ENCODE results near the gene LIPA. TPM values are rescaled to one million over a fixed set of nuclear protein-coding genes. Genes with fewer than 3 reads are reported as not detected.
"Not testable (repeated sequence)": the region's sequence is repeated elsewhere in the genome, so short reads cannot be mapped to it uniquely, and the experiment has no call there.

LIPA gene
- total and polyA plus RNA-seq, 7 donors = 7.6 to 14.2 (median 10.3) TPM

- Histone ChIP-seq H3K27me3 (ENCODE audit: insufficient read depth in 3 of 3, low read length in 2 of 3) (no peaks in the 10 kb centered on the region), H3K27ac (peak overlapping the region; percentile 80), H3K4me3 (no peak overlapping the region), H3K36me3 (ENCODE audit: insufficient read depth in 1 of 2, low read depth in 1 of 2) (no peaks in the 10 kb centered on the region), H3K9me3 (no peaks in the 10 kb centered on the region), H3K4me1 (peaks cover 32% of the 10 kb centered on the region)
- DNase-seq (no peak), ATAC-seq (no peak)
- no peak for TF ChIP-seq CTCF (IDR thresholded peaks at IDR 0.05)
- 95 to 98% (median 96%) methylated on average over 4 of the region's 4 CpGs for WGBS, 3 donors
- intact Hi-C loops (cut with DNase I) = loop anchor here in 1 of 2 donors (5.0 to 10.0 kb wide), 2 partner anchors 80 to 347 kb away; partner anchors contain the start of genes IFIT1B and PANK1
Observed at GRCh38 chr10:89297356-89297755, 45.8 kb upstream of the LIPA start.

GRCh38 chr10:89296220-89296648 is 44.7 kb upstream of the LIPA start:
- Histone ChIP-seq H3K4me1 (peaks cover 29% of the 10 kb centered on the region), H3K27ac (peak overlapping the region; percentile 80), H3K27me3 (ENCODE audit: insufficient read depth in 3 of 3, low read length in 2 of 3) (no peaks in the 10 kb centered on the region), H3K9me3 (no peaks in the 10 kb centered on the region), H3K36me3 (ENCODE audit: insufficient read depth in 1 of 2, low read depth in 1 of 2) (no peaks in the 10 kb centered on the region), H3K4me3 (peak overlapping the region; percentile 40)
- DNase-seq (peak in 1 of 2 donors; percentile 74), ATAC-seq (peak; percentile 80 to 94 (median 90))
- intact Hi-C loops (cut with DNase I) = loop anchor here in 1 of 2 donors (5.0 to 10.0 kb wide), 2 partner anchors 81 to 349 kb away; partner anchors contain the start of genes IFIT1B and PANK1
- 18 to 29% (median 26%) methylated on average over 5 of the region's 5 CpGs for WGBS, 3 donors
- no peak for TF ChIP-seq CTCF (IDR thresholded peaks at IDR 0.05)

- WGBS, 3 donors = 8 to 22% (median 13%) methylated on average over 1 of the region's 1 CpG
Observed at GRCh38 chr10:89295597-89295996, 44.0 kb upstream of the LIPA start.

GRCh38 chr10:89294721-89295239 is 43.2 kb upstream of the LIPA start:
- peaks cover 24% of the 10 kb centered on the region for H3K4me1 ChIP-seq
- H3K9me3 ChIP-seq = no peaks in the 10 kb centered on the region
- H3K27ac ChIP-seq = peak overlapping the region; percentile 80
- no peaks in the 10 kb centered on the region for H3K36me3 ChIP-seq (ENCODE audit: insufficient read depth in 1 of 2, low read depth in 1 of 2)
- intact Hi-C loops (cut with DNase I) = loop anchor here (2.0 to 10.0 kb wide), 5 partner anchors 78 to 350 kb away; partner anchors contain the start of genes IFIT1B (in 1 of the 2), IFIT5 (in 1 of the 2) and PANK1 (in 1 of the 2)
- H3K4me3 ChIP-seq = no peak overlapping the region
- no peak for ATAC-seq
- no peak for DNase-seq
- WGBS, 3 donors = 79 to 84% (median 81%) methylated on average over 3 of the region's 3 CpGs
- TF ChIP-seq CTCF (IDR thresholded peaks at IDR 0.05) = no peak
- H3K27me3 ChIP-seq (ENCODE audit: insufficient read depth in 3 of 3, low read length in 2 of 3) = no peaks in the 10 kb centered on the region

More at GRCh38 chr10:89295597-89295996, 44.0 kb upstream of the LIPA start:
- DNase-seq (no peak), ATAC-seq (peak; percentile 82 to 87 (median 84))
- Histone ChIP-seq H3K27ac (peak overlapping the region; percentile 80), H3K4me3 (peak overlapping the region; percentile 8), H3K27me3 (ENCODE audit: insufficient read depth in 3 of 3, low read length in 2 of 3) (no peaks in the 10 kb centered on the region), H3K9me3 (no peaks in the 10 kb centered on the region), H3K4me1 (peaks cover 24% of the 10 kb centered on the region), H3K36me3 (ENCODE audit: insufficient read depth in 1 of 2, low read depth in 1 of 2) (no peaks in the 10 kb centered on the region)
- TF ChIP-seq CTCF (IDR thresholded peaks at IDR 0.05) = no peak
- intact Hi-C loops (cut with DNase I) = loop anchor here (2.0 to 10.0 kb wide), 3 partner anchors 82 to 349 kb away; partner anchors contain the start of genes IFIT1B (in 1 of the 2), IFIT5 (in 1 of the 2) and PANK1 (in 1 of the 2)

GRCh38 chr10:89285303-89285702 is 33.7 kb upstream of the LIPA start:
- H3K4me3 ChIP-seq; H3K9me3 ChIP-seq; ATAC-seq; H3K27me3 ChIP-seq (ENCODE audit: insufficient read depth in 3 of 3, low read length in 2 of 3); H3K27ac ChIP-seq; intact Hi-C loops (cut with DNase I); H3K36me3 ChIP-seq (ENCODE audit: insufficient read depth in 1 of 2, low read depth in 1 of 2); DNase-seq: not testable (repeated sequence)
- peaks cover 18% of the 10 kb centered on the region for H3K4me1 ChIP-seq
- WGBS, 3 donors = 68 to 81% (median 79%) methylated on average over 4 of the region's 4 CpGs

GRCh38 chr10:89284711-89285110 is 33.1 kb upstream of the LIPA start:
- H3K27me3 ChIP-seq (ENCODE audit: insufficient read depth in 3 of 3, low read length in 2 of 3); intact Hi-C loops (cut with DNase I); DNase-seq; H3K36me3 ChIP-seq (ENCODE audit: insufficient read depth in 1 of 2, low read depth in 1 of 2); H3K4me3 ChIP-seq; ATAC-seq; H3K9me3 ChIP-seq: not testable (repeated sequence)
- H3K4me1 ChIP-seq = peaks cover 18% of the 10 kb centered on the region
- WGBS, 3 donors = 92 to 94% (median 93%) methylated on average over 6 of the region's 6 CpGs
- peak overlapping the region; percentile 65 for H3K27ac ChIP-seq
